ENCODE data around the gene SALL1.

DNA sequence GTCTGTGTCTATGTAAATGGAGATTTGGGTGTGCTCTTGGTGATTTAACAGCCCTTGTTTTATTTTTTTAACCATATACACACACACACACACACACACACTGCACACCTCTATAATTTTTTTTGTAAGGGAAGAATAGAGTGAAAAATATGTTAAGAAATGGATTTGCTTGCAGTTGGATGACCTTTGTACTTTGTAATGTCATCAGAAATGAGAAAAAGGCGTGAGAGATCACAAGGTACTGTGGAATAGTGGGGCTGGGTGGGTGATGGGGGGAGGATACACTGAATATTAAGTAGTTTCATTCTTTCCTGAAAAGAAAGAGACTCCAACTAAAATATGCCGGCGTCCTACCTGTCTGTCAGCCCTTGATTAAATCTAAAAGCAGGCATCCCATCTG, 38.7 kb downstream of the SALL1 start:
- TF ChIP-seq, protein P1, sequence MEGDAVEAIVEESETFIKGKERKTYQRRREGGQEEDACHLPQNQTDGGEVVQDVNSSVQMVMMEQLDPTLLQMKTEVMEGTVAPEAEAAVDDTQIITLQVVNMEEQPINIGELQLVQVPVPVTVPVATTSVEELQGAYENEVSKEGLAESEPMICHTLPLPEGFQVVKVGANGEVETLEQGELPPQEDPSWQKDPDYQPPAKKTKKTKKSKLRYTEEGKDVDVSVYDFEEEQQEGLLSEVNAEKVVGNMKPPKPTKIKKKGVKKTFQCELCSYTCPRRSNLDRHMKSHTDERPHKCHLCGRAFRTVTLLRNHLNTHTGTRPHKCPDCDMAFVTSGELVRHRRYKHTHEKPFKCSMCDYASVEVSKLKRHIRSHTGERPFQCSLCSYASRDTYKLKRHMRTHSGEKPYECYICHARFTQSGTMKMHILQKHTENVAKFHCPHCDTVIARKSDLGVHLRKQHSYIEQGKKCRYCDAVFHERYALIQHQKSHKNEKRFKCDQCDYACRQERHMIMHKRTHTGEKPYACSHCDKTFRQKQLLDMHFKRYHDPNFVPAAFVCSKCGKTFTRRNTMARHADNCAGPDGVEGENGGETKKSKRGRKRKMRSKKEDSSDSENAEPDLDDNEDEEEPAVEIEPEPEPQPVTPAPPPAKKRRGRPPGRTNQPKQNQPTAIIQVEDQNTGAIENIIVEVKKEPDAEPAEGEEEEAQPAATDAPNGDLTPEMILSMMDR (IDR thresholded peaks at IDR 0.05; ENCODE audit: low read depth, low read length) = no peak
- TF ChIP-seq POLR2A (IDR thresholded peaks at IDR 0.05; ENCODE audit: extremely low read depth, insufficient read length) = no peak
- TF ChIP-seq, protein P2, sequence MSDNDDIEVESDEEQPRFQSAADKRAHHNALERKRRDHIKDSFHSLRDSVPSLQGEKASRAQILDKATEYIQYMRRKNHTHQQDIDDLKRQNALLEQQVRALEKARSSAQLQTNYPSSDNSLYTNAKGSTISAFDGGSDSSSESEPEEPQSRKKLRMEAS (IDR thresholded peaks at IDR 0.05; ENCODE audit: low read depth, low read length) = no peak
- no peak for TF ChIP-seq MYC (IDR thresholded peaks at IDR 0.05; ENCODE audit: low read depth, low read length)
